Testis (tissue), 3 donors: ENCODE measurements around the gene DENND11. TPM values are rescaled to one million over a fixed set of nuclear protein-coding genes. Genes with fewer than 3 reads are reported as not detected.

Experiments
- DNase-seq: peaks from one replicate; pipeline ENCODE4 v3.0.0-alpha.2; 2019
- H3K27ac ChIP-seq, 2 donors: fragments of 200-600 bp; sonication (generic); one replicate each; pipeline ENCODE4 v1.5.1; 2019
- H3K27me3 ChIP-seq: fragments of 200-600 bp; sonication (generic); one replicate; pipeline ENCODE4 v1.5.1; 2019
- H3K36me3 ChIP-seq: fragments of 200-600 bp; sonication (generic); one replicate; pipeline ENCODE4 v1.5.1; 2017; ENCODE audit warnings: low read depth; ENCODE audit errors: missing control alignments
- H3K4me1 ChIP-seq: fragments of 200-600 bp; sonication (generic); one replicate; pipeline ENCODE4 v1.5.1; 2019
- H3K4me3 ChIP-seq, 2 donors: fragments of 200-600 bp; sonication (generic); one replicate each; pipeline ENCODE4 v1.5.1; 2017 to 2019
- H3K9me3 ChIP-seq: fragments of 200-600 bp; sonication (generic); one replicate; pipeline ENCODE4 v1.5.1; 2017
- CTCF ChIP-seq, 3 experiments: fragments of 450-650 bp in 2 of 3; fragments of 200-600 bp in 1 of 3; sonication (generic) in 1 of 3; IDR thresholded peaks; one replicate each; pipeline ENCODE4 v1.5.1; 2016 to 2019; ENCODE audit warnings: antibody characterized with exemption in 3 of 3, mild to moderate bottlenecking in 2 of 3, moderate library complexity in 1 of 3
- POLR2A ChIP-seq: fragments of 450-650 bp; IDR thresholded peaks from one replicate; pipeline ENCODE4 v1.6.1; 2017; ENCODE audit warnings: antibody characterized with exemption, mild to moderate bottlenecking, moderate library complexity
- WGBS, 2 donors: methylation state at CpG; one replicate each; pipeline ENCODE4 v1.1.5; 2018; 5-methylcytosine and 5-hydroxymethylcytosine counted together
- intact Hi-C: fragments of 100-400 bp; cut with DNase I; formaldehyde crosslinking; loops from one replicate; pipeline ENCODE4 v1.15.1; 2023; ENCODE audit warnings: low total_unique reads
- polyA plus RNA-seq: library from polyadenylated mRNA; stranded (reverse); fragments of 350-450 nt; fragmentation: Illumina TruSeq; extraction: RNeasy Lipid Tissue Mini Kit (QIAGEN cat#74804); gene quantifications from one replicate; pipeline ENCODE4 v1.2.3, GENCODE V29; 2014; ENCODE audit warnings: low read depth, low replicate concordance; ENCODE audit not compliant: insufficient read depth
- total RNA-seq, 2 donors: library from RNA; depleted of rRNA; stranded (reverse); fragments of >200 nt; gene quantifications; one replicate each; pipeline ENCODE4 v1.2.3, GENCODE V29; 2016

The DENND11 gene
- total and polyA plus RNA-seq, 3 donors from 2014 or later: 3.8 to 6.8 (median 6.7) TPM

- no peak overlapping the region for H3K27ac ChIP-seq
- no peak for DNase-seq
- H3K27me3 ChIP-seq: no peaks in the 10 kb centered on the region
- H3K4me1 ChIP-seq: no peaks in the 10 kb centered on the region
- TF ChIP-seq POLR2A (no peak), CTCF (IDR thresholded peaks at IDR 0.05) (no peak)
- WGBS, 2 donors: 82 to 86% methylated on average over 2 of the region's 2 CpGs
- intact Hi-C loops: no loop called here
- no peaks in the 10 kb centered on the region for H3K9me3 ChIP-seq
- H3K4me3 ChIP-seq: no peak overlapping the region
- H3K36me3 ChIP-seq: no peaks in the 10 kb centered on the region
Observed at GRCh38 chr7:141714571-141714970, 12.6 kb upstream of the DENND11 start.

DNA sequence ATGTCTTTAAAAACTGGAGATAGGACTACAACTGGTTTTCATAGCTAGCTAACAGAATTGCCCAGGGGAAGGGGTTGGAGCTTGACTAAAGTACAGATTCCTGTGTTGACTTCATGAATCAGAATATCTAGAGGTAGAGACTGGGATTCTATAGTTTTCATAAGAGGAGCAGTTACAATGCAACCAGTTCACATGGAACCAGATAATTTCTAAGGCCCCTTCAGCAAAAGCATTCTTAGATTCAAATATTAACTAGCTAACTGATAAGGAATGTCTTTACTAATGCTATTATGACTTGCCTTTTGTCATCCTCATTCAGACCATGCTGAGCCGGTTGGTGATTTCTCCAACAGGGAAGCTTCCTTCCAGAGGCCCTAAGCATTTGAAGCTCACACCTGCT, 11.9 kb upstream of the DENND11 start:
- TF ChIP-seq CTCF (IDR thresholded peaks at IDR 0.05) (no peak), POLR2A (no peak)
- H3K4me1 ChIP-seq: no peaks in the 10 kb centered on the region
- H3K27me3 ChIP-seq: no peaks in the 10 kb centered on the region
- H3K27ac ChIP-seq: no peak overlapping the region
- intact Hi-C loops: no loop called here
- no peak overlapping the region for H3K4me3 ChIP-seq
- H3K36me3 ChIP-seq: no peaks in the 10 kb centered on the region
- no peak for DNase-seq
- no peaks in the 10 kb centered on the region for H3K9me3 ChIP-seq
- WGBS, 2 donors: 88 to 100% methylated on average over 1 of the region's 1 CpG

DNA sequence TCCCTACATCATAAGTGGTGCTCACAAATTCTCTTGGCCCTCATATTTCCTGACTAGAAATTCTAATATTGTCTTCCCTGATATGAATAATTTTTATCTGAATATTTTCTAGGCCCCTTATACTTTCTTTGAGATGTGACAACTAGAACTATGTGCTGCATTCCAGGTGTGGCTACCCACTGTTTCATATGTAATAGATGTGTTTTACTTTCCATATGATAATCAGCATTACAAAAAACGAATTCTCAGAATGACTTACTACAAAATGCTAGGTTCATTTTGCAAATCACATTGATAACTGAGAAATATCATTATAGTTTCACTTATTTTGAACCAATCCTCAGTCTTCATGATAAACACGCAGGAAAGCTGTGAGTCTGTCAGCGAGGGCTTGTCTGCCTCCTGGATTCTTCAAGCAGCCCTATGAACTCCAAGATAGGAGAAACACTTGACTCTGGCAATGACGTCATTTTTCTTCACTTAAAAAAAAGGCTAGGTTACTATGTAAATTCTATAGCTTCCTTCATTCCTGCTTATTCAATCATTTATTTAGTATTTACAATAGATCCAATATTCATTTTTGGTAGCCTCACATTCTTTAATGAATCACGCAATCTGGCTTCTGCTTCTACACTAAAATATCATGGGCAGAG, 10.8 kb upstream of the DENND11 start:
- no peaks in the 10 kb centered on the region for H3K9me3 ChIP-seq
- H3K27me3 ChIP-seq: no peaks in the 10 kb centered on the region
- 88 to 90% methylated on average over 5 of the region's 5 CpGs for WGBS, 2 donors
- H3K27ac ChIP-seq: no peak overlapping the region
- no peak overlapping the region for H3K4me3 ChIP-seq
- H3K36me3 ChIP-seq: no peaks in the 10 kb centered on the region
- intact Hi-C loops: no loop called here
- no peak for TF ChIP-seq POLR2A
- TF ChIP-seq CTCF (IDR thresholded peaks at IDR 0.05): no peak
- DNase-seq: no peak
- H3K4me1 ChIP-seq: no peaks in the 10 kb centered on the region

DNA sequence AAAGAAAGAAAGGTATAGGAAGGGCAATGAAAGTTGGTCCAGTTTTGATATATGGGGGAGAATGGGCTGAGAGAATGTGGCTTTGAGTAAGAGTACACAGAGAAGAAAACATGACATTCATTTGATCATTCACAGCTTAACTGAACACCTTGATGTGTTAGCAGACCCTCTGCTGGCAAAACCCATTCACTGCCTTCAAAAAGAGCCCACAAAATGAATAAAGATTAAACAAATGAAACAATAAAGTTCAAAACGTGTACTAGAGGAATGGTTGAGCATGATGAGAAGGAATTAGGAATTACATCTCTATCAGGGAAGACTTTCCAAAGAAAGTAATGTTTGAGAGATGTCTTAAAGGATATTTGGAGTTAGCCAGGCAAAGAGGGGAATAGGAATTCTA, 8.3 kb upstream of the DENND11 start:
- no peaks in the 10 kb centered on the region for H3K27me3 ChIP-seq
- H3K4me3 ChIP-seq: no peak overlapping the region
- H3K27ac ChIP-seq: no peak overlapping the region
- WGBS, 2 donors: 50 to 71% methylated on average over 1 of the region's 1 CpG
- DNase-seq: no peak
- no peak for TF ChIP-seq POLR2A
- no peak for TF ChIP-seq CTCF (IDR thresholded peaks at IDR 0.05)
- no peaks in the 10 kb centered on the region for H3K4me1 ChIP-seq
- H3K36me3 ChIP-seq: no peaks in the 10 kb centered on the region
- H3K9me3 ChIP-seq: no peaks in the 10 kb centered on the region
- intact Hi-C loops: no loop called here

- H3K36me3 ChIP-seq: no peaks in the 10 kb centered on the region
- no peak overlapping the region for H3K27ac ChIP-seq
- intact Hi-C loops: no loop called here
- H3K4me3 ChIP-seq: no peak overlapping the region
- no peaks in the 10 kb centered on the region for H3K27me3 ChIP-seq
- no peaks in the 10 kb centered on the region for H3K9me3 ChIP-seq
- H3K4me1 ChIP-seq: no peaks in the 10 kb centered on the region
- no peak for TF ChIP-seq CTCF (IDR thresholded peaks at IDR 0.05)
- no peak for TF ChIP-seq POLR2A
- 83 to 94% methylated on average over 4 of the region's 4 CpGs for WGBS, 2 donors
- no peak for DNase-seq
Observed at GRCh38 chr7:141709749-141710148, 7.8 kb upstream of the DENND11 start.
